Measurements from ENCODE around the gene CNTN1.

CNTN1 gene

GRCh38 chr12:40648519-40648918, 43.7 kb upstream of the CNTN1 start:
- Histone ChIP-seq H4K91ac (ENCODE audit: low read length) (no peak overlapping the region), H3K14ac (ENCODE audit: low read length in 2 of 2) (no peak overlapping the region), H3K18ac (ENCODE audit: low read depth in 1 of 2, low read length in 2 of 2) (no peak overlapping the region), H3K27me3 (ENCODE audit: control insufficient read depth in 1 of 2, insufficient read depth in 1 of 2, low read length in 2 of 2) (no peaks in the 10 kb centered on the region), H4K8ac (ENCODE audit: low read length) (no peak overlapping the region), H2BK120ac (ENCODE audit: low read depth, low read length) (no peak overlapping the region), H2BK12ac (ENCODE audit: low read length in 2 of 2) (no peak overlapping the region), H3K9me3 (ENCODE audit: control insufficient read depth, low read length) (no peaks in the 10 kb centered on the region), H3K4me2 (ENCODE audit: low read length, poor library complexity, severe bottlenecking) (no peak overlapping the region), H3K4me1 (ENCODE audit: control insufficient read depth, insufficient read depth, low read depth, low read length) (no peaks in the 10 kb centered on the region), H3K79me1 (replicated peaks; ENCODE audit: low read length, poor library complexity, severe bottlenecking) (no peaks in the 10 kb centered on the region), H2AFZ (ENCODE audit: low read depth, low read length) (no peak overlapping the region), H3K9ac (ENCODE audit: low read length) (no peak overlapping the region), H2BK5ac (ENCODE audit: low read depth, low read length, poor library complexity, severe bottlenecking) (no peak overlapping the region), H2BK15ac (ENCODE audit: low read depth, poor library complexity, severe bottlenecking) (no peak overlapping the region), H3K27ac (ENCODE audit: low read length, poor library complexity, severe bottlenecking) (no peak overlapping the region), H3K23ac (ENCODE audit: low read length in 2 of 2) (no peak overlapping the region), H3K36me3 (ENCODE audit: control insufficient read depth in 1 of 2, insufficient read depth in 2 of 2, low read depth in 1 of 2, low read length in 2 of 2) (no peaks in the 10 kb centered on the region), H2AK5ac (ENCODE audit: low read length, severe bottlenecking) (no peak overlapping the region), H3K4ac (ENCODE audit: low read depth in 1 of 2, low read length in 2 of 2) (no peak overlapping the region), H3K4me3 (ENCODE audit: insufficient read depth in 1 of 2, low read depth in 1 of 2, low read length in 2 of 2) (no peak overlapping the region)
- no peak for DNase-seq
- 74% methylated on average over 1 of the region's 1 CpG for WGBS

DNA sequence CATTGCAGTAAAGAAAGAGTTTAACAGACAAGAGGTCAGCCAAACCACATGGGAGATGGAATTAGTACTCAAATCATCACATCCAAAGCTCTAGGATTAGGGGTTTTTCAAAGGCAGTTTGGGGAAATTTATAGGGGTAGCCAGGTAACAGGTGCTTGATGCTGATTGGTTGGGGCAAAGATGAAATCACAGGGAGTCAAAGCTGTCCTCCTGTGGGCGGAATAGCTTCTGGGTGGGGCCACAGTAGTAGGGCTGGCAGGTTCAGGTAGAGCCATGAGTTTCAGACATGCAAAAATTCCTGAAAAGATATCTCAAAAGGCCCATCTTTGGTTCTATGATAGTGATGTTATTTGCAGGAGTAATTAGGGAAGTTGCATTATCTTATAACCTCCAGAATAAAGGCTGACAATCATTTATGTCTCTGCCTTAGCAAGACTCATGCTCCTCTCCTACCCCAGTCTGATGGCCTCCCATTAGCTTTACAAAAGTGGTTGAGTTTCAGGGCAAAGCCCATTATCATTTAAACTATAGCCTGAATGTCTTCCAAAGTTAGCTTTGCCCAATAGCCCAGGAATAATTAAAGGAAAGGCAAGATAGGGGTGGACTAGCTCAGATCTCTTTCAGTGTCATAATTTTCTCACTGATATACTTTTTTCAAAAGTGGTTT, 42.1 kb upstream of the CNTN1 start:
- Histone ChIP-seq H3K36me3 (ENCODE audit: control insufficient read depth in 1 of 2, insufficient read depth in 2 of 2, low read depth in 1 of 2, low read length in 2 of 2) (no peaks in the 10 kb centered on the region), H4K8ac (ENCODE audit: low read length) (no peak overlapping the region), H2BK12ac (ENCODE audit: low read length in 2 of 2) (no peak overlapping the region), H3K9me3 (ENCODE audit: control insufficient read depth, low read length) (no peaks in the 10 kb centered on the region), H3K4me1 (ENCODE audit: control insufficient read depth, insufficient read depth, low read depth, low read length) (no peaks in the 10 kb centered on the region), H2AFZ (ENCODE audit: low read depth, low read length) (no peak overlapping the region), H3K23ac (ENCODE audit: low read length in 2 of 2) (no peak overlapping the region), H2BK15ac (ENCODE audit: low read depth, poor library complexity, severe bottlenecking) (no peak overlapping the region), H3K18ac (ENCODE audit: low read depth in 1 of 2, low read length in 2 of 2) (no peak overlapping the region), H4K91ac (ENCODE audit: low read length) (no peak overlapping the region), H3K14ac (ENCODE audit: low read length in 2 of 2) (no peak overlapping the region), H3K9ac (ENCODE audit: low read length) (no peak overlapping the region), H2BK120ac (ENCODE audit: low read depth, low read length) (no peak overlapping the region), H3K4ac (ENCODE audit: low read depth in 1 of 2, low read length in 2 of 2) (no peak overlapping the region), H2BK5ac (ENCODE audit: low read depth, low read length, poor library complexity, severe bottlenecking) (no peak overlapping the region), H3K4me3 (ENCODE audit: insufficient read depth in 1 of 2, low read depth in 1 of 2, low read length in 2 of 2) (no peak overlapping the region), H3K27me3 (ENCODE audit: control insufficient read depth in 1 of 2, insufficient read depth in 1 of 2, low read length in 2 of 2) (no peaks in the 10 kb centered on the region), H3K27ac (ENCODE audit: low read length, poor library complexity, severe bottlenecking) (no peak overlapping the region), H2AK5ac (ENCODE audit: low read length, severe bottlenecking) (no peak overlapping the region), H3K4me2 (ENCODE audit: low read length, poor library complexity, severe bottlenecking) (no peak overlapping the region), H3K79me1 (replicated peaks; ENCODE audit: low read length, poor library complexity, severe bottlenecking) (no peaks in the 10 kb centered on the region)
- DNase-seq: no peak
- WGBS: 69% methylated on average over 1 of the region's 1 CpG

DNA sequence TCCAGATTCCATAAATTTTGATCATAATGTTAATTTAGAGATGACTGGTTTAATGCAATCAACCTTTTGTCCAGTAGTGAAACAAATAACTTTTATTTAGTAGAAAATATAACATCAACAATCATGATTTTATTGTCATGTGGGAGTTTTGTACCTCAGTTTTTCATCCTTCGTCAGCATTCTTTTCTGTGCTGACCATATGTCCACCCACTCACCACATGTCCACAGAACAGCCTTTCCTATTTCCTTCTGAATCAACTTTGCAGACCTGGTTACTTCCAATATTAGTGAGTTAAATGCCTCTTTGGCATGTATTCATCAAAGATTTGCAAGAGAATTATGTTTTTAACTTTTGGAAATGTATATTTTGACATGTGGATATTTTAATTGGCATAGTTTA, 36.8 kb upstream of the CNTN1 start:
- Histone ChIP-seq H4K8ac (ENCODE audit: low read length) (no peak overlapping the region), H3K9ac (ENCODE audit: low read length) (no peak overlapping the region), H4K91ac (ENCODE audit: low read length) (no peak overlapping the region), H3K4ac (ENCODE audit: low read depth in 1 of 2, low read length in 2 of 2) (no peak overlapping the region), H2BK5ac (ENCODE audit: low read depth, low read length, poor library complexity, severe bottlenecking) (no peak overlapping the region), H2BK15ac (ENCODE audit: low read depth, poor library complexity, severe bottlenecking) (no peak overlapping the region), H3K27ac (ENCODE audit: low read length, poor library complexity, severe bottlenecking) (no peak overlapping the region), H2BK120ac (ENCODE audit: low read depth, low read length) (no peak overlapping the region), H3K27me3 (ENCODE audit: control insufficient read depth in 1 of 2, insufficient read depth in 1 of 2, low read length in 2 of 2) (no peaks in the 10 kb centered on the region), H3K14ac (ENCODE audit: low read length in 2 of 2) (no peak overlapping the region), H3K79me1 (replicated peaks; ENCODE audit: low read length, poor library complexity, severe bottlenecking) (no peaks in the 10 kb centered on the region), H3K9me3 (ENCODE audit: control insufficient read depth, low read length) (no peaks in the 10 kb centered on the region), H2BK12ac (ENCODE audit: low read length in 2 of 2) (no peak overlapping the region), H2AFZ (ENCODE audit: low read depth, low read length) (no peak overlapping the region), H3K36me3 (ENCODE audit: control insufficient read depth in 1 of 2, insufficient read depth in 2 of 2, low read depth in 1 of 2, low read length in 2 of 2) (no peaks in the 10 kb centered on the region), H3K4me2 (ENCODE audit: low read length, poor library complexity, severe bottlenecking) (no peak overlapping the region), H3K4me1 (ENCODE audit: control insufficient read depth, insufficient read depth, low read depth, low read length) (no peaks in the 10 kb centered on the region), H3K23ac (ENCODE audit: low read length in 2 of 2) (no peak overlapping the region), H3K18ac (ENCODE audit: low read depth in 1 of 2, low read length in 2 of 2) (no peak overlapping the region), H2AK5ac (ENCODE audit: low read length, severe bottlenecking) (no peak overlapping the region), H3K4me3 (ENCODE audit: insufficient read depth in 1 of 2, low read depth in 1 of 2, low read length in 2 of 2) (no peak overlapping the region)
- no peak for DNase-seq
- 93% methylated on average over 1 of the region's 1 CpG for WGBS

GRCh38 chr12:40662366-40662765, 29.9 kb upstream of the CNTN1 start:
- H2AFZ ChIP-seq (ENCODE audit: low read depth, low read length): no peak overlapping the region
- no peaks in the 10 kb centered on the region for H3K4me1 ChIP-seq (ENCODE audit: control insufficient read depth, insufficient read depth, low read depth, low read length)
- H3K23ac ChIP-seq (ENCODE audit: low read length in 2 of 2): no peak overlapping the region
- no peak for DNase-seq
- no peaks in the 10 kb centered on the region for H3K36me3 ChIP-seq (ENCODE audit: control insufficient read depth in 1 of 2, insufficient read depth in 2 of 2, low read depth in 1 of 2, low read length in 2 of 2)
- H3K9me3 ChIP-seq (ENCODE audit: control insufficient read depth, low read length): no peaks in the 10 kb centered on the region
- H4K91ac ChIP-seq (ENCODE audit: low read length): no peak overlapping the region
- H3K14ac ChIP-seq (ENCODE audit: low read length in 2 of 2): no peak overlapping the region
- H3K4me3 ChIP-seq (ENCODE audit: insufficient read depth in 1 of 2, low read depth in 1 of 2, low read length in 2 of 2): no peak overlapping the region
- no peak overlapping the region for H2BK12ac ChIP-seq (ENCODE audit: low read length in 2 of 2)
- H4K8ac ChIP-seq (ENCODE audit: low read length): no peak overlapping the region
- 75% methylated on average over 4 of the region's 4 CpGs for whole genome bisulfite sequencing
- H3K27me3 ChIP-seq (ENCODE audit: control insufficient read depth in 1 of 2, insufficient read depth in 1 of 2, low read length in 2 of 2): no peaks in the 10 kb centered on the region
- H3K27ac ChIP-seq (ENCODE audit: low read length, poor library complexity, severe bottlenecking): no peak overlapping the region
- H3K18ac ChIP-seq (ENCODE audit: low read depth in 1 of 2, low read length in 2 of 2): no peak overlapping the region
- H2BK5ac ChIP-seq (ENCODE audit: low read depth, low read length, poor library complexity, severe bottlenecking): no peak overlapping the region
- no peak overlapping the region for H3K9ac ChIP-seq (ENCODE audit: low read length)
- H2BK15ac ChIP-seq (ENCODE audit: low read depth, poor library complexity, severe bottlenecking): no peak overlapping the region
- H2BK120ac ChIP-seq (ENCODE audit: low read depth, low read length): no peak overlapping the region
- H2AK5ac ChIP-seq (ENCODE audit: low read length, severe bottlenecking): no peak overlapping the region
- H3K4me2 ChIP-seq (ENCODE audit: low read length, poor library complexity, severe bottlenecking): no peak overlapping the region
- H3K4ac ChIP-seq (ENCODE audit: low read depth in 1 of 2, low read length in 2 of 2): no peak overlapping the region
- H3K79me1 ChIP-seq (replicated peaks; ENCODE audit: low read length, poor library complexity, severe bottlenecking): no peaks in the 10 kb centered on the region

All from mesenchymal stem cell (in vitro differentiated cells and primary cell).